Endodermal cell (in vitro differentiated cells): Measurements from ENCODE around the gene RNF123. TPM values are rescaled to one million over a fixed set of nuclear protein-coding genes. Genes with fewer than 3 reads are reported as not detected.

Source experiments
- DNase-seq: peaks from one replicate; pipeline ENCODE4 v3.0.0-alpha.2; 2017
- H3K27ac ChIP-seq: 2 replicates; pipeline ENCODE4 v1.5.1; 2013; ENCODE audit warnings: mild to moderate bottlenecking, low read depth, low read length, moderate library complexity
- H3K27me3 ChIP-seq: 2 replicates; pipeline ENCODE4 v1.6.1; 2013; ENCODE audit warnings: mild to moderate bottlenecking, low read length, moderate library complexity; ENCODE audit not compliant: insufficient read depth, control insufficient read depth, poor library complexity, severe bottlenecking
- H3K36me3 ChIP-seq: 2 replicates; pipeline ENCODE4 v1.7.0; 2013; ENCODE audit warnings: mild to moderate bottlenecking, low read length, moderate library complexity; ENCODE audit not compliant: control insufficient read depth, insufficient read depth
- H3K4me1 ChIP-seq: one replicate; pipeline ENCODE4 v1.7.0; 2013; ENCODE audit warnings: low read length; ENCODE audit not compliant: control insufficient read depth, insufficient read depth
- H3K4me3 ChIP-seq: 2 replicates; pipeline ENCODE4 v1.5.1; 2013; ENCODE audit warnings: mild to moderate bottlenecking, low read length, moderate library complexity
- H3K9ac ChIP-seq: 2 replicates; pipeline ENCODE4 v1.6.1; 2013; ENCODE audit warnings: mild to moderate bottlenecking, low read length, moderate library complexity; ENCODE audit not compliant: poor library complexity, severe bottlenecking; ENCODE audit errors: extremely low read depth
- H3K9me3 ChIP-seq: 2 replicates; pipeline ENCODE4 v1.6.1; 2013; ENCODE audit warnings: mild to moderate bottlenecking, low read length, moderate library complexity; ENCODE audit not compliant: control insufficient read depth
- H3K27ac Mint-ChIP-seq: 2 replicates; pipeline ENCODE4 v1.8.0; 2020; ENCODE audit warnings: mixed read lengths
- H3K27me3 Mint-ChIP-seq: 2 replicates; pipeline ENCODE4 v1.8.0; 2021; ENCODE audit warnings: mild to moderate bottlenecking, mixed read lengths; ENCODE audit not compliant: insufficient read depth
- H3K36me3 Mint-ChIP-seq: 2 replicates; pipeline ENCODE4 v1.8.0; 2020; ENCODE audit warnings: low read depth, mixed read lengths
- H3K4me1 Mint-ChIP-seq: 2 replicates; pipeline ENCODE4 v1.8.0; 2020; ENCODE audit warnings: mixed read lengths
- H3K4me3 Mint-ChIP-seq: 2 replicates; pipeline ENCODE4 v1.8.0; 2020; ENCODE audit warnings: mild to moderate bottlenecking, moderate library complexity, mixed read lengths
- H3K9me3 Mint-ChIP-seq: 2 replicates; pipeline ENCODE4 v1.8.0; 2020; ENCODE audit warnings: mild to moderate bottlenecking, mixed read lengths
- WGBS, 2 experiments: methylation state at CpG; one replicate each; pipeline versions ENCODE4 v1.1.5 to v1.1.7; 2013; ENCODE audit warnings: missing lambda C conversion rate in 2 of 2, mixed read lengths in 1 of 2; ENCODE audit not compliant: insufficient coverage in 1 of 2, insufficient read length in 1 of 2; 5-methylcytosine and 5-hydroxymethylcytosine counted together
- total RNA-seq, 2 donors: library from RNA; stranded (reverse); fragmentation: NEBNext Ultra II Directional in 1 of 2; extraction: Animal tissue kit (Norgen Biotek cat#: 25700) in 1 of 2; gene quantifications; 2 replicates in 1 of 2; 3 replicates in 1 of 2; pipeline ENCODE4 v1.2.1, GENCODE V29; 2021
- TF ChIP-seq, protein P1 (sequence below): fragments of 200-600 bp; sonication (generic); conservative IDR thresholded peaks from 2 replicates; pipeline ENCODE4 v1.5.0; 2021; ENCODE audit warnings: antibody characterized with exemption, mild to moderate bottlenecking

Gene RNF123
- total RNA-seq, 2 donors from 2014 or later, result 47.3 to 47.6 TPM

- H3K9me3 ChIP-seq, result no peaks in the 10 kb centered on the region
- no peak overlapping the region for H3K4me3 ChIP-seq
- H3K27ac ChIP-seq, result no peak overlapping the region
- peaks cover 75% of the 10 kb centered on the region for H3K36me3 Mint-ChIP-seq
- no peaks in the 10 kb centered on the region for H3K9me3 Mint-ChIP-seq
- no peaks in the 10 kb centered on the region for H3K4me1 ChIP-seq
- H3K36me3 ChIP-seq, result peaks cover 80% of the 10 kb centered on the region
- 100% methylated on average over 1 of the region's 1 CpG for WGBS, 2 experiments
- no peak overlapping the region for H3K4me3 Mint-ChIP-seq
- no peaks in the 10 kb centered on the region for H3K27me3 ChIP-seq
- DNase-seq, result no peak
- H3K27me3 Mint-ChIP-seq, result no peaks in the 10 kb centered on the region
- H3K4me1 Mint-ChIP-seq, result no peaks in the 10 kb centered on the region
- no peak overlapping the region for H3K9ac ChIP-seq
- no peak overlapping the region for H3K27ac Mint-ChIP-seq
- TF ChIP-seq, protein P1, sequence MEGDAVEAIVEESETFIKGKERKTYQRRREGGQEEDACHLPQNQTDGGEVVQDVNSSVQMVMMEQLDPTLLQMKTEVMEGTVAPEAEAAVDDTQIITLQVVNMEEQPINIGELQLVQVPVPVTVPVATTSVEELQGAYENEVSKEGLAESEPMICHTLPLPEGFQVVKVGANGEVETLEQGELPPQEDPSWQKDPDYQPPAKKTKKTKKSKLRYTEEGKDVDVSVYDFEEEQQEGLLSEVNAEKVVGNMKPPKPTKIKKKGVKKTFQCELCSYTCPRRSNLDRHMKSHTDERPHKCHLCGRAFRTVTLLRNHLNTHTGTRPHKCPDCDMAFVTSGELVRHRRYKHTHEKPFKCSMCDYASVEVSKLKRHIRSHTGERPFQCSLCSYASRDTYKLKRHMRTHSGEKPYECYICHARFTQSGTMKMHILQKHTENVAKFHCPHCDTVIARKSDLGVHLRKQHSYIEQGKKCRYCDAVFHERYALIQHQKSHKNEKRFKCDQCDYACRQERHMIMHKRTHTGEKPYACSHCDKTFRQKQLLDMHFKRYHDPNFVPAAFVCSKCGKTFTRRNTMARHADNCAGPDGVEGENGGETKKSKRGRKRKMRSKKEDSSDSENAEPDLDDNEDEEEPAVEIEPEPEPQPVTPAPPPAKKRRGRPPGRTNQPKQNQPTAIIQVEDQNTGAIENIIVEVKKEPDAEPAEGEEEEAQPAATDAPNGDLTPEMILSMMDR, result no peak
Observed at GRCh38 chr3:49733551-49733950, 44.2 kb downstream of the RNF123 start.

GRCh38 chr3:49734752-49735151, 45.4 kb downstream of the RNF123 start:
- no peak for DNase-seq
- no peak overlapping the region for H3K27ac ChIP-seq
- WGBS, 2 experiments, result 95 to 97% methylated on average over 6 of the region's 6 CpGs
- H3K4me3 Mint-ChIP-seq, result no peak overlapping the region
- no peak overlapping the region for H3K9ac ChIP-seq
- TF ChIP-seq, protein P1, result no peak
- no peaks in the 10 kb centered on the region for H3K27me3 ChIP-seq
- no peaks in the 10 kb centered on the region for H3K4me1 Mint-ChIP-seq
- H3K27ac Mint-ChIP-seq, result no peak overlapping the region
- H3K27me3 Mint-ChIP-seq, result no peaks in the 10 kb centered on the region
- peaks cover 80% of the 10 kb centered on the region for H3K36me3 ChIP-seq
- H3K4me3 ChIP-seq, result no peak overlapping the region
- H3K9me3 ChIP-seq, result no peaks in the 10 kb centered on the region
- H3K36me3 Mint-ChIP-seq, result peaks cover 78% of the 10 kb centered on the region
- H3K4me1 ChIP-seq, result no peaks in the 10 kb centered on the region
- H3K9me3 Mint-ChIP-seq, result no peaks in the 10 kb centered on the region

- H3K27ac Mint-ChIP-seq, result peak overlapping the region; percentile 44
- no peaks in the 10 kb centered on the region for H3K4me1 Mint-ChIP-seq
- H3K4me3 Mint-ChIP-seq, result no peak overlapping the region
Observed at GRCh38 chr3:49738067-49738713, 48.8 kb downstream of the RNF123 start.

More at GRCh38 chr3:49738067-49738713, 48.8 kb downstream of the RNF123 start:
- Histone ChIP-seq H3K4me1 (no peaks in the 10 kb centered on the region), H3K36me3 (peaks cover 62% of the 10 kb centered on the region), H3K27me3 (no peaks in the 10 kb centered on the region), H3K9ac (no peak overlapping the region), H3K9me3 (no peaks in the 10 kb centered on the region), H3K27ac (no peak overlapping the region), H3K4me3 (no peak overlapping the region)
- Mint-ChIP-seq H3K27me3 (no peaks in the 10 kb centered on the region), H3K36me3 (peaks cover 58% of the 10 kb centered on the region), H3K9me3 (no peaks in the 10 kb centered on the region)
- 95 to 96% methylated on average over 10 to 11 of the region's 11 CpGs for WGBS, 2 experiments
- TF ChIP-seq, protein P1, result no peak
- DNase-seq, result no peak
